HG02870 (cell line): ENCODE results near the gene RPTOR.

Source experiments
- ATAC-seq: cut with Tn5 transposase; IDR thresholded peaks from one replicate; pipeline ENCODE4 v1.9.1; 2021; ENCODE audit warnings: mild to moderate bottlenecking, moderate library complexity; ENCODE audit not compliant: unreplicated experiment

RPTOR gene

GRCh38 chr17:80961541-80962330, 417.1 kb downstream of the RPTOR start:
- no peak for ATAC-seq

GRCh38 chr17:80962356-80963329, 418.0 kb downstream of the RPTOR start:
- ATAC-seq, result no peak

- no peak for ATAC-seq
These were observed 419.3 kb downstream of the RPTOR start for GRCh38 chr17:80963812-80964543.

- no peak for ATAC-seq
These were observed 419.9 kb downstream of the RPTOR start for GRCh38 chr17:80964544-80964856.

- no peak for ATAC-seq
These were observed 420.4 kb downstream of the RPTOR start for GRCh38 chr17:80964859-80965580.

GRCh38 chr17:80965606-80966005, 421.0 kb downstream of the RPTOR start:
- ATAC-seq, result no peak

- ATAC-seq, result no peak
These were observed 422.8 kb downstream of the RPTOR start for GRCh38 chr17:80967404-80967872.

- no peak for ATAC-seq
These were observed 424.0 kb downstream of the RPTOR start for GRCh38 chr17:80968602-80969029.

- ATAC-seq, result no peak
These were observed 424.5 kb downstream of the RPTOR start for GRCh38 chr17:80969030-80969673.

GRCh38 chr17:80969674-80970043, 425.0 kb downstream of the RPTOR start:
- no peak for ATAC-seq

- no peak for ATAC-seq
These were observed 425.6 kb downstream of the RPTOR start for GRCh38 chr17:80970044-80970761.

- no peak for ATAC-seq
These were observed 426.4 kb downstream of the RPTOR start for GRCh38 chr17:80970762-80971703.

- no peak for ATAC-seq
These were observed 427.2 kb downstream of the RPTOR start for GRCh38 chr17:80971704-80972304.

- ATAC-seq, result no peak
These were observed 432.1 kb downstream of the RPTOR start for GRCh38 chr17:80976701-80977100.

- ATAC-seq, result no peak
These were observed 432.5 kb downstream of the RPTOR start for GRCh38 chr17:80977172-80977571.

- ATAC-seq, result no peak
These were observed 434.2 kb downstream of the RPTOR start for GRCh38 chr17:80978499-80979497.
